GM12878 (cell line): Measurements from ENCODE around the gene IGLON5.

ENCODE experiments used
- RAD51 ChIP-seq: fragments of 450-650 bp; IDR thresholded peaks from 2 replicates; pipeline ENCODE4 v1.6.1; 2016; ENCODE audit warnings: moderate library complexity, mild to moderate bottlenecking, inconsistent platforms
- TF ChIP-seq, protein P1 (sequence below): IDR thresholded peaks from 2 replicates; pipeline ENCODE4 v1.6.1; 2012; ENCODE audit warnings: mild to moderate bottlenecking, low read depth, low read length

DNA sequence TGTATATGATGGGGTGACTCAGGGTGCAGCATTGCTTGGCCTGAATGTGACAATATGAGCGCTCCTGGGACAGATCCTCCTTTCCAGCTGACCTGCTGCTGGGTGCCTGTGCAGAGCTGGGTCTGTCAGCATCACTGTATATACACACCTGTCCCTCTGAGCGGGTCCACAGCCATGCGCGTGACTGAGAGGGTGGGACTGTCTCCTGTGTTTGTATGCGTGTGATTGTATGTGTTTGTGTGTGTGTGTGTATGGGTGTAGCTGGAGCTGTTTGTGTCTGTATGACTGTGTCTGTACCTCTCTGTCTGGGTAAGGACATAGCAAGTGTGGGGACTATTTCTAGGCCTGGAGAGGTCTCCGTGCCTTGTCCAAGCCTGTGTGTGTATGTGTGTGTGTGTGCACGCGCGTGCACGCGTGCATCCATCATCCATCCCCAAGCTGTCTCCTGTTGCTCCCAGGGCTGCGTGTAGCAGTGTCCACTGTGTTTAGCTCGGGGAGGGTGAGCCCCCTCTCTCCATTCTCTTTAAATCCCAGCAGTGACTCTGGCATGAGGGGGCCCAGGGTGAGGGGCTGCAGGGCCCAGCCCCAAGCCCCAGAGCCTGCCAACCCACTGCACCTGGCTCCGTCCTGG lies 8.3 kb downstream of the IGLON5 start:
- no peak for TF ChIP-seq RAD51
- TF ChIP-seq, protein P1, sequence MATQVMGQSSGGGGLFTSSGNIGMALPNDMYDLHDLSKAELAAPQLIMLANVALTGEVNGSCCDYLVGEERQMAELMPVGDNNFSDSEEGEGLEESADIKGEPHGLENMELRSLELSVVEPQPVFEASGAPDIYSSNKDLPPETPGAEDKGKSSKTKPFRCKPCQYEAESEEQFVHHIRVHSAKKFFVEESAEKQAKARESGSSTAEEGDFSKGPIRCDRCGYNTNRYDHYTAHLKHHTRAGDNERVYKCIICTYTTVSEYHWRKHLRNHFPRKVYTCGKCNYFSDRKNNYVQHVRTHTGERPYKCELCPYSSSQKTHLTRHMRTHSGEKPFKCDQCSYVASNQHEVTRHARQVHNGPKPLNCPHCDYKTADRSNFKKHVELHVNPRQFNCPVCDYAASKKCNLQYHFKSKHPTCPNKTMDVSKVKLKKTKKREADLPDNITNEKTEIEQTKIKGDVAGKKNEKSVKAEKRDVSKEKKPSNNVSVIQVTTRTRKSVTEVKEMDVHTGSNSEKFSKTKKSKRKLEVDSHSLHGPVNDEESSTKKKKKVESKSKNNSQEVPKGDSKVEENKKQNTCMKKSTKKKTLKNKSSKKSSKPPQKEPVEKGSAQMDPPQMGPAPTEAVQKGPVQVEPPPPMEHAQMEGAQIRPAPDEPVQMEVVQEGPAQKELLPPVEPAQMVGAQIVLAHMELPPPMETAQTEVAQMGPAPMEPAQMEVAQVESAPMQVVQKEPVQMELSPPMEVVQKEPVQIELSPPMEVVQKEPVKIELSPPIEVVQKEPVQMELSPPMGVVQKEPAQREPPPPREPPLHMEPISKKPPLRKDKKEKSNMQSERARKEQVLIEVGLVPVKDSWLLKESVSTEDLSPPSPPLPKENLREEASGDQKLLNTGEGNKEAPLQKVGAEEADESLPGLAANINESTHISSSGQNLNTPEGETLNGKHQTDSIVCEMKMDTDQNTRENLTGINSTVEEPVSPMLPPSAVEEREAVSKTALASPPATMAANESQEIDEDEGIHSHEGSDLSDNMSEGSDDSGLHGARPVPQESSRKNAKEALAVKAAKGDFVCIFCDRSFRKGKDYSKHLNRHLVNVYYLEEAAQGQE, result no peak
